ENCODE data around the gene CST4.

Gene CST4

DNA sequence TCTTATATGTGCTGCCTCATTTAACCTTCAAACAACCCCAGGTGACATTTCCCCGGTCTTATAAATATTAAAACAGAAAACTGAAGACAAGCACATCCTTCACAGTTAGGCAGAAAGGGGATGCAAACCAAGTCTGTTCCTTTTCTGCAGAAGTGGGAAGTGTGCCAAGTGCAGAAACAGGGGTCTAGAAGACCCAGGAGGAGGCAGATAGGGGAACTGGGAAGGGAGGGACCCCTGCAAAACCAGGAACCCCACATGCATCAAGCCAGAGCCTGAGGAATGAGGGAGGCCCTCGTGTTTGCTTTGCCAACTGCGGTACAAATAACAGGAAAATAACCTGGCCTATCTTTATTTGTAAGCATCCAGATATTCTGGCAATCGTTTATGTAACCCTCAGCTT is 34.1 kb downstream of the CST4 start:
- Histone ChIP-seq H3K9me3 (ENCODE audit: control insufficient read depth, insufficient read depth, low read depth, low read length) (no peaks in the 10 kb centered on the region), H3K4me3 (ENCODE audit: low read depth, low read length) (no peak overlapping the region), H3K27ac (ENCODE audit: extremely low read depth, low read depth, low read length) (no peak overlapping the region), H3K4me1 (ENCODE audit: control insufficient read depth, insufficient read depth, low read length) (no peaks in the 10 kb centered on the region), H3K36me3 (ENCODE audit: control insufficient read depth in 2 of 2, insufficient read depth in 1 of 2, low read length in 2 of 2) (no peaks in the 10 kb centered on the region)
- POLR2A ChIA-PET, result no interaction called here
- TF ChIP-seq FEZF1 (tag by site-specific recombination; IDR thresholded peaks at IDR 0.05) (no peak), MEIS1 (CRISPR knock-in tag; IDR thresholded peaks at IDR 0.05; ENCODE audit: borderline replicate concordance) (no peak), ZBTB20 (tag by site-specific recombination; IDR thresholded peaks at IDR 0.05) (no peak), MZF1 (tag by site-specific recombination; IDR thresholded peaks at IDR 0.05; ENCODE audit: borderline replicate concordance) (no peak), ZNF792 (tag by site-specific recombination; IDR thresholded peaks at IDR 0.05) (no peak), KLF8 (tag by site-specific recombination; IDR thresholded peaks at IDR 0.05) (no peak)
- TF ChIP-seq, protein P1, sequence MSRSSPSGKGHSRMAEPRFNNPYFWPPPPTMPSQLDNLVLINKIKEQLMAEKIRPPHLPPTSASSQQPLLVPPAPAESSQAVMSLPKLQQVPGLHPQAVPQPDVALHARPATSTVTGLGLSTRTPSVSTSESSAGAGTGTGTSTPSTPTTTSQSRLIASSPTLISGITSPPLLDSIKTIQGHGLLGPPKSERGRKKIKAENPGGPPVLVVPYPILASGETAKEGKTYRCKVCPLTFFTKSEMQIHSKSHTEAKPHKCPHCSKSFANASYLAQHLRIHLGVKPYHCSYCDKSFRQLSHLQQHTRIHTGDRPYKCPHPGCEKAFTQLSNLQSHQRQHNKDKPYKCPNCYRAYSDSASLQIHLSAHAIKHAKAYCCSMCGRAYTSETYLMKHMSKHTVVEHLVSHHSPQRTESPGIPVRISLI (tag by site-specific recombination; IDR thresholded peaks at IDR 0.05), result no peak
- CTCF ChIA-PET, result no interaction called here

DNA sequence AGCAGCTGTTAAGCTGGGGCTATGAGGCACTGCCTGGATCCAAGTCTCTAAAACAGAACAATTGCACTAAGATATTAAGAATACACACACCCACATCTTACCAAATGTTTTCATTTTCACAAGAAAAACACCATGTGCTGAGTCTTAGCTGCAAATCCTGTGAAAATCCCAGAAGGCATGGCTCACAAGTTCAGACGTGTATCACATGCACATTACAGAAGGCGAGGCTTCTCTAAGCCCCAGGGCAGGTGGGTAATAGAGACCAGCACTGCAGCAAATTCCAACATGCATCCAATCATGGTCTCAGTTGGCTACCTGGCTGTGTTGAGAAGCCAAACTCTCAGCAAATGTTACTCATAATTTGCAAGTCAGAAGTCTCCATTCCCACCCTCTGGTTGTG is 34.8 kb downstream of the CST4 start:
- H3K4me1 ChIP-seq (ENCODE audit: control insufficient read depth, insufficient read depth, low read length), result no peaks in the 10 kb centered on the region
- POLR2A ChIA-PET, result no interaction called here
- H3K27ac ChIP-seq (ENCODE audit: extremely low read depth, low read depth, low read length), result no peak overlapping the region
- CTCF ChIA-PET, result interaction anchor here (1.5 kb wide), 1 partner anchor 9 kb away, joined by 4 read pairs; no protein-coding TSS in a partner anchor
- no peak overlapping the region for H3K4me3 ChIP-seq (ENCODE audit: low read depth, low read length)
- no peak for TF ChIP-seq ZXDB (tag by site-specific recombination; IDR thresholded peaks at IDR 0.05)
- TF ChIP-seq ZNF768 (tag by site-specific recombination; IDR thresholded peaks at IDR 0.05), result no peak
- TF ChIP-seq, protein P2, sequence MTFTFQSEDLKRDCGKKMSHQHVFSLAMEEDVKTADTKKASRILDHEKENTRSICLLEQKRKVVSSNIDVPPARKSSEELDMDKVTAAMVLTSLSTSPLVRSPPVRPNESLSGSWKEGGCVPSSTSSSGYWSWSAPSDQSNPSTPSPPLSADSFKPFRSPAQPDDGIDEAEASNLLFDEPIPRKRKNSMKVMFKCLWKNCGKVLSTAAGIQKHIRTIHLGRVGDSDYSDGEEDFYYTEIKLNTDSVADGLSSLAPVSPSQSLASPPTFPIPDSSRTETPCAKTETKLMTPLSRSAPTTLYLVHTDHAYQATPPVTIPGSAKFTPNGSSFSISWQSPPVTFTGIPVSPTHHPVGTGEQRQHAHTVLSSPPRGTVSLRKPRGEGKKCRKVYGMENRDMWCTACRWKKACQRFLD (tag by site-specific recombination; IDR thresholded peaks at IDR 0.05), result no peak
- no peaks in the 10 kb centered on the region for H3K36me3 ChIP-seq (ENCODE audit: control insufficient read depth in 2 of 2, insufficient read depth in 1 of 2, low read length in 2 of 2)
- no peaks in the 10 kb centered on the region for H3K9me3 ChIP-seq (ENCODE audit: control insufficient read depth, insufficient read depth, low read depth, low read length)

DNA sequence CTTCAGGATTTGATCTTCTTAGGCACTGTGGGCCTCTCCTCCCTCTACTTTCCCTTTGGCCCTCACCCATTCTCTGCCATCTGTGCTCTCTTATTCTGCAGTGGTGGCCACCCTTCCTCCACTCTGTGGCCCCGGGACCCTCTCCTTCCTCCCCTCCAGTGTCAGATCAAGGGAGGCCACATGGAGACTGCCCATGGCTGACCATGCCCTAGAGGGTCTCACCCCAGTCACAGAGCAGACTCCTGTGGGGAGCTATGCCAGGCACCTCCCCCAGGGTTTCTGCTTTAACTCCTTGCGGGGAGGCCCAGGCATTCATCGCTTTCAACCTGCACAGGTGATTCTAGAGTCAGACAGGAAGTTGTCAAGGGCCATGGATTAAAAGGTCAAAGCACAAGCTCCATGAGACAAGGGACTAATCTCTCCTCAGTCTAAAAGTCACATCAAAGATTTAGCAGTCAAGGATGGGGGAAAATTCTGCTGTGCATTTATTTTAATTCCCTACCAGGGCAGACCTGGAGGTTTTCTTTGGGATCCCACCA is 35.4 kb downstream of the CST4 start:
- H3K4me1 ChIP-seq (ENCODE audit: control insufficient read depth, insufficient read depth, low read length), result no peaks in the 10 kb centered on the region
- ChIA-PET POLR2A (no interaction called here), CTCF (interaction anchor here (1.5 kb wide), 1 partner anchor 10 kb away, joined by 4 read pairs; no protein-coding TSS in a partner anchor)
- H3K36me3 ChIP-seq (ENCODE audit: control insufficient read depth in 2 of 2, insufficient read depth in 1 of 2, low read length in 2 of 2), result no peaks in the 10 kb centered on the region
- H3K9me3 ChIP-seq (ENCODE audit: control insufficient read depth, insufficient read depth, low read depth, low read length), result no peaks in the 10 kb centered on the region
- no peak overlapping the region for H3K27ac ChIP-seq (ENCODE audit: extremely low read depth, low read depth, low read length)
- no peak overlapping the region for H3K4me3 ChIP-seq (ENCODE audit: low read depth, low read length)
- no peak for TF ChIP-seq ZFP3 (tag by site-specific recombination; IDR thresholded peaks at IDR 0.05; ENCODE audit: low read depth)
- no peak for TF ChIP-seq ZNF394 (tag by site-specific recombination; IDR thresholded peaks at IDR 0.05; ENCODE audit: borderline replicate concordance)
- TF ChIP-seq ZNF600 (tag by site-specific recombination; IDR thresholded peaks at IDR 0.05), result no peak
- TF ChIP-seq ZNF174 (tag by site-specific recombination; IDR thresholded peaks at IDR 0.05), result no peak
- TF ChIP-seq ZSCAN23 (tag by site-specific recombination; IDR thresholded peaks at IDR 0.05), result no peak
- TF ChIP-seq ZNF214 (tag by site-specific recombination; IDR thresholded peaks at IDR 0.05; ENCODE audit: borderline replicate concordance), result no peak
- TF ChIP-seq, protein P1 (tag by site-specific recombination; IDR thresholded peaks at IDR 0.05), result no peak

Measured in HEK293 (cell line).